HepG2 (cell line): ENCODE data around the gene MVK. TPM values are rescaled to one million over a fixed set of nuclear protein-coding genes. Genes with fewer than 3 reads are reported as not detected.

ENCODE experiments used
- DNMT3B ChIP-seq: conservative IDR thresholded peaks from 2 replicates; pipeline ENCODE4 v1.6.1; 2016; ENCODE audit warnings: missing biosample characterization, control low read depth
- DPF2 ChIP-seq: sonication (generic); formaldehyde crosslinking; IDR thresholded peaks from 2 replicates; pipeline ENCODE4 v1.4.0; 2020; ENCODE audit warnings: mild to moderate bottlenecking, low read depth, missing genetic modification reagents, borderline replicate concordance
- HDAC6 ChIP-seq: fragments of 200-600 bp; sonication (generic); IDR thresholded peaks from 2 replicates; pipeline ENCODE4 v1.7.0; 2017; ENCODE audit warnings: mild to moderate bottlenecking, antibody characterized with exemption, low read length, low read depth
- KAT8 ChIP-seq: IDR thresholded peaks from 2 replicates; pipeline ENCODE4 v1.6.1; 2016; ENCODE audit warnings: missing genetic modification reagents, missing compliant biosample characterization
- KMT2A ChIP-seq: sonication (generic); formaldehyde crosslinking; IDR thresholded peaks from 2 replicates; pipeline ENCODE4 v1.4.0; 2020; ENCODE audit warnings: missing genetic modification reagents
- RFX3 ChIP-seq: IDR thresholded peaks from 2 replicates; pipeline ENCODE4 v1.6.1; 2016; ENCODE audit warnings: missing biosample characterization, missing genetic modification reagents
- TBX2 ChIP-seq: sonication (generic); formaldehyde crosslinking; IDR thresholded peaks from 2 replicates; pipeline ENCODE4 v1.5.0; 2020; ENCODE audit warnings: missing genetic modification reagents, mild to moderate bottlenecking, borderline replicate concordance
- U2AF1 ChIP-seq: fragments of 200-400 bp; formaldehyde crosslinking; optimal IDR thresholded peaks from 2 replicates; pipeline ENCODE3; 2017; ENCODE audit warnings: mild to moderate bottlenecking, low read depth, low read length
- ZNF124 ChIP-seq: sonication (generic); formaldehyde crosslinking; IDR thresholded peaks from 2 replicates; pipeline ENCODE4 v1.4.0; 2020; ENCODE audit warnings: missing genetic modification reagents
- ZNF432 ChIP-seq: sonication (generic); formaldehyde crosslinking; IDR thresholded peaks from 2 replicates; pipeline ENCODE4 v1.5.0; 2020; ENCODE audit warnings: missing genetic modification reagents, mild to moderate bottlenecking, borderline replicate concordance
- ZNF556 ChIP-seq: sonication (generic); formaldehyde crosslinking; IDR thresholded peaks from 2 replicates; pipeline ENCODE4 v1.4.0; 2020; ENCODE audit warnings: mild to moderate bottlenecking, missing genetic modification reagents, borderline replicate concordance
- ZNF589 ChIP-seq: sonication (generic); formaldehyde crosslinking; conservative IDR thresholded peaks from 2 replicates; pipeline ENCODE4 v1.8.0; 2022; ENCODE audit warnings: mild to moderate bottlenecking, moderate library complexity, missing genetic modification reagents
- ZNF614 ChIP-seq: IDR thresholded peaks from 2 replicates; pipeline ENCODE4 v1.6.1; 2018; ENCODE audit warnings: missing biosample characterization, missing genetic modification reagents, inconsistent platforms, borderline replicate concordance
- polyA plus RNA-seq, 8 experiments: library from polyadenylated mRNA; depleted of rRNA in 3 of 8; stranded (reverse) in 7 of 8; unstranded in 1 of 8; fragments of >200 nt; fragmentation: Illumina TruSeq in 4 of 8; extraction: Trizol in 4 of 8; gene quantifications; 2 replicates each; pipeline versions ENCODE4 v1.2.1 to v1.2.3, GENCODE V29; 2011 to 2016; ENCODE audit warnings: low read depth in 4 of 8, missing spikeins in 1 of 8, mixed read lengths in 1 of 8; ENCODE audit not compliant: insufficient read depth in 1 of 8
- total RNA-seq, 5 experiments: library from RNA; depleted of rRNA; stranded (reverse); fragments of >200 nt; fragmentation: Illumina TruSeq; extraction: Trizol; gene quantifications; 2 replicates each; pipeline ENCODE4 v1.2.3, GENCODE V29; 2016; ENCODE audit warnings: low read depth in 1 of 5
- TF ChIP-seq, protein P1 (sequence below): sonication (generic); formaldehyde crosslinking; conservative IDR thresholded peaks from 2 replicates; pipeline ENCODE4 v1.4.0; 2020; ENCODE audit warnings: mild to moderate bottlenecking, missing genetic modification reagents, moderate library complexity
- TF ChIP-seq, protein P2 (sequence below): sonication (generic); formaldehyde crosslinking; IDR thresholded peaks from 2 replicates; pipeline ENCODE4 v1.4.0; 2020; ENCODE audit warnings: missing genetic modification reagents, mild to moderate bottlenecking, borderline replicate concordance
- TF ChIP-seq, protein P3 (sequence below): sonication (generic); formaldehyde crosslinking; IDR thresholded peaks from 2 replicates; pipeline ENCODE4 v1.5.0; 2020; ENCODE audit warnings: mild to moderate bottlenecking, missing genetic modification reagents
- TF ChIP-seq, protein P4 (sequence below): sonication (generic); formaldehyde crosslinking; IDR thresholded peaks from 2 replicates; pipeline ENCODE4 v1.8.0; 2022; ENCODE audit warnings: mild to moderate bottlenecking, missing genetic modification reagents

MVK gene
- total and polyA plus RNA-seq, 2 of the 13 experiments (the other 11 are each of a cell fraction or from before 2014, with no cell fraction given), result 11.6 to 66.9 TPM

DNA sequence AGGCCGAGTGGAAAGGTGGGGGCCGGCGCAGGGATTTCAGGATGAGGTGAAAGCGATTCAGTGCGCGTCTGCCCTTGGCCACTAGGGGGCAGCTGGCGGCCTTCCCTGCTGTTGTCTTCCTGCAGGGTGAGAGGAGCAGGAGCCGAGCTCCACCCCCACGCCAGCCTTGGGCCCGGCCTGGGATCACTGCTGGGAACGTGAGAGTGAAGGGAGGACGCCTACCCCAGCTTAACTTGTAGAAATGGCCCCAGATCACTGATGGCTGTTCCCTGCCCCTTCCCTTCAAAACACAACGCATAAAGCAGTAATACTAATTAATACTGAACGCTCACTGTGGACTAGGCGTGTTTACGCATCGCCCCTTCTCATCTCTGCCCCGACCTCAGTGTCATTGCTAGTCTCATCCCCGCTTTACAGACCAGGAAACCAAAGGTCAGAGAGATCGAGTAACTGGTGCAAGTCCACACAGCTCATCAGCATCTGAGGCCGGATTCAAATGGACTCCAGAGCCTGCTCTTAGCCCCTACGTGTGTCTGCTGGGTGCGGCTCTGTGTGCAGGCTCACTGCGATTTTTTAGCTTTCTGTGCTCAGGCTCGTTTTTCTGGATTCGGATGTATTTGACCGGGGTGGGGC lies 24.3 kb downstream of the MVK start (continued):
- TF ChIP-seq, protein P1, sequence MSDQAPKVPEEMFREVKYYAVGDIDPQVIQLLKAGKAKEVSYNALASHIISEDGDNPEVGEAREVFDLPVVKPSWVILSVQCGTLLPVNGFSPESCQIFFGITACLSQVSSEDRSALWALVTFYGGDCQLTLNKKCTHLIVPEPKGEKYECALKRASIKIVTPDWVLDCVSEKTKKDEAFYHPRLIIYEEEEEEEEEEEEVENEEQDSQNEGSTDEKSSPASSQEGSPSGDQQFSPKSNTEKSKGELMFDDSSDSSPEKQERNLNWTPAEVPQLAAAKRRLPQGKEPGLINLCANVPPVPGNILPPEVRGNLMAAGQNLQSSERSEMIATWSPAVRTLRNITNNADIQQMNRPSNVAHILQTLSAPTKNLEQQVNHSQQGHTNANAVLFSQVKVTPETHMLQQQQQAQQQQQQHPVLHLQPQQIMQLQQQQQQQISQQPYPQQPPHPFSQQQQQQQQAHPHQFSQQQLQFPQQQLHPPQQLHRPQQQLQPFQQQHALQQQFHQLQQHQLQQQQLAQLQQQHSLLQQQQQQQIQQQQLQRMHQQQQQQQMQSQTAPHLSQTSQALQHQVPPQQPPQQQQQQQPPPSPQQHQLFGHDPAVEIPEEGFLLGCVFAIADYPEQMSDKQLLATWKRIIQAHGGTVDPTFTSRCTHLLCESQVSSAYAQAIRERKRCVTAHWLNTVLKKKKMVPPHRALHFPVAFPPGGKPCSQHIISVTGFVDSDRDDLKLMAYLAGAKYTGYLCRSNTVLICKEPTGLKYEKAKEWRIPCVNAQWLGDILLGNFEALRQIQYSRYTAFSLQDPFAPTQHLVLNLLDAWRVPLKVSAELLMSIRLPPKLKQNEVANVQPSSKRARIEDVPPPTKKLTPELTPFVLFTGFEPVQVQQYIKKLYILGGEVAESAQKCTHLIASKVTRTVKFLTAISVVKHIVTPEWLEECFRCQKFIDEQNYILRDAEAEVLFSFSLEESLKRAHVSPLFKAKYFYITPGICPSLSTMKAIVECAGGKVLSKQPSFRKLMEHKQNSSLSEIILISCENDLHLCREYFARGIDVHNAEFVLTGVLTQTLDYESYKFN (CRISPR knock-in tag), result peak; percentile 68; the same call in 1 of the 2 replicates
- TF ChIP-seq, protein P2, sequence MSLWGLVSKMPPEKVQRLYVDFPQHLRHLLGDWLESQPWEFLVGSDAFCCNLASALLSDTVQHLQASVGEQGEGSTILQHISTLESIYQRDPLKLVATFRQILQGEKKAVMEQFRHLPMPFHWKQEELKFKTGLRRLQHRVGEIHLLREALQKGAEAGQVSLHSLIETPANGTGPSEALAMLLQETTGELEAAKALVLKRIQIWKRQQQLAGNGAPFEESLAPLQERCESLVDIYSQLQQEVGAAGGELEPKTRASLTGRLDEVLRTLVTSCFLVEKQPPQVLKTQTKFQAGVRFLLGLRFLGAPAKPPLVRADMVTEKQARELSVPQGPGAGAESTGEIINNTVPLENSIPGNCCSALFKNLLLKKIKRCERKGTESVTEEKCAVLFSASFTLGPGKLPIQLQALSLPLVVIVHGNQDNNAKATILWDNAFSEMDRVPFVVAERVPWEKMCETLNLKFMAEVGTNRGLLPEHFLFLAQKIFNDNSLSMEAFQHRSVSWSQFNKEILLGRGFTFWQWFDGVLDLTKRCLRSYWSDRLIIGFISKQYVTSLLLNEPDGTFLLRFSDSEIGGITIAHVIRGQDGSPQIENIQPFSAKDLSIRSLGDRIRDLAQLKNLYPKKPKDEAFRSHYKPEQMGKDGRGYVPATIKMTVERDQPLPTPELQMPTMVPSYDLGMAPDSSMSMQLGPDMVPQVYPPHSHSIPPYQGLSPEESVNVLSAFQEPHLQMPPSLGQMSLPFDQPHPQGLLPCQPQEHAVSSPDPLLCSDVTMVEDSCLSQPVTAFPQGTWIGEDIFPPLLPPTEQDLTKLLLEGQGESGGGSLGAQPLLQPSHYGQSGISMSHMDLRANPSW (CRISPR knock-in tag), result no peak; the same call in 1 of the 2 replicates
- TF ChIP-seq, protein P3, sequence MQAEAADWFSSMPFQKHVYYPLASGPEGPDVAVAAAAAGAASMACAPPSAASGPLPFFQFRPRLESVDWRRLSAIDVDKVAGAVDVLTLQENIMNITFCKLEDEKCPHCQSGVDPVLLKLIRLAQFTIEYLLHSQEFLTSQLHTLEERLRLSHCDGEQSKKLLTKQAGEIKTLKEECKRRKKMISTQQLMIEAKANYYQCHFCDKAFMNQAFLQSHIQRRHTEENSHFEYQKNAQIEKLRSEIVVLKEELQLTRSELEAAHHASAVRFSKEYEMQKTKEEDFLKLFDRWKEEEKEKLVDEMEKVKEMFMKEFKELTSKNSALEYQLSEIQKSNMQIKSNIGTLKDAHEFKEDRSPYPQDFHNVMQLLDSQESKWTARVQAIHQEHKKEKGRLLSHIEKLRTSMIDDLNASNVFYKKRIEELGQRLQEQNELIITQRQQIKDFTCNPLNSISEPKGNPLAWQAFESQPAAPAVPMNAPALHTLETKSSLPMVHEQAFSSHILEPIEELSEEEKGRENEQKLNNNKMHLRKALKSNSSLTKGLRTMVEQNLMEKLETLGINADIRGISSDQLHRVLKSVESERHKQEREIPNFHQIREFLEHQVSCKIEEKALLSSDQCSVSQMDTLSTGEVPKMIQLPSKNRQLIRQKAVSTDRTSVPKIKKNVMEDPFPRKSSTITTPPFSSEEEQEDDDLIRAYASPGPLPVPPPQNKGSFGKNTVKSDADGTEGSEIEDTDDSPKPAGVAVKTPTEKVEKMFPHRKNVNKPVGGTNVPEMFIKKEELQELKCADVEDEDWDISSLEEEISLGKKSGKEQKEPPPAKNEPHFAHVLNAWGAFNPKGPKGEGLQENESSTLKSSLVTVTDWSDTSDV, result no peak
- peak; percentile 18; the same call in 1 of the 2 replicates for TF ChIP-seq DPF2 (CRISPR knock-in tag)
- peak; percentile 51; the same call in 1 of the 2 replicates for TF ChIP-seq KMT2A
- no peak for TF ChIP-seq ZNF432 (CRISPR knock-in tag)
- TF ChIP-seq KAT8 (CRISPR knock-in tag), result peak; percentile 69
- no peak for TF ChIP-seq RFX3 (CRISPR knock-in tag)
- TF ChIP-seq U2AF1, result no peak
- peak; percentile 69; the same call in 1 of the 2 replicates for TF ChIP-seq TBX2 (CRISPR knock-in tag)
- peak; percentile 30; the same call in 1 of the 2 replicates for TF ChIP-seq ZNF556
- TF ChIP-seq, protein P4, sequence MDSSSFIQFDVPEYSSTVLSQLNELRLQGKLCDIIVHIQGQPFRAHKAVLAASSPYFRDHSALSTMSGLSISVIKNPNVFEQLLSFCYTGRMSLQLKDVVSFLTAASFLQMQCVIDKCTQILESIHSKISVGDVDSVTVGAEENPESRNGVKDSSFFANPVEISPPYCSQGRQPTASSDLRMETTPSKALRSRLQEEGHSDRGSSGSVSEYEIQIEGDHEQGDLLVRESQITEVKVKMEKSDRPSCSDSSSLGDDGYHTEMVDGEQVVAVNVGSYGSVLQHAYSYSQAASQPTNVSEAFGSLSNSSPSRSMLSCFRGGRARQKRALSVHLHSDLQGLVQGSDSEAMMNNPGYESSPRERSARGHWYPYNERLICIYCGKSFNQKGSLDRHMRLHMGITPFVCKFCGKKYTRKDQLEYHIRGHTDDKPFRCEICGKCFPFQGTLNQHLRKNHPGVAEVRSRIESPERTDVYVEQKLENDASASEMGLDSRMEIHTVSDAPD, result peak; percentile 45; the same call in 1 of the 2 replicates
- no peak; the same call in 1 of the 2 replicates for TF ChIP-seq ZNF124 (CRISPR knock-in tag)
- TF ChIP-seq HDAC6, result no peak
- TF ChIP-seq DNMT3B (CRISPR knock-in tag), result no peak
- TF ChIP-seq ZNF614 (CRISPR knock-in tag), result 0 out of 2 replicates have a peak, but pooled peaks have one; percentile 45
- TF ChIP-seq ZNF589 (CRISPR knock-in tag), result 0 out of 2 replicates have a peak, but pooled peaks have one; percentile 44
